K562 (cell line): Measurements from ENCODE around the gene MYMK. TPM values are rescaled to one million over a fixed set of nuclear protein-coding genes. Genes with fewer than 3 reads are reported as not detected.

Experiments used
- ATAC-seq: fragments of 200-7000 bp; cut with Tn5 transposase; 3 replicates; pipeline ENCODE4 v1.9.1; 2020; ENCODE audit warnings: moderate library complexity
- BruUV-seq: library from RNA; stranded (reverse); fragments of 400-500 nt; replicated peaks from 2 replicates; lab custom pipeline; 2021; lab: Mats Ljungman, UMichigan
- CTCF ChIA-PET: fragments of 300-600 bp; formaldehyde crosslinking; extraction: SDS; loops from one replicate; lab custom pipeline; 2021; ENCODE audit warnings: low intra/inter-chr PET ratio; lab: Yijun Ruan, JAX
- POLR2A ChIA-PET: fragments of 300-600, 350-650 bp; sonication (Branson Sonifier 250); formaldehyde crosslinking; extraction: SDS; loops from one replicate; lab custom pipeline; 2021; ENCODE audit warnings: antibody characterized with exemption, inconsistent platforms; lab: Yijun Ruan, JAX
- DNase-seq, 4 experiments: peaks; one replicate each; pipeline versions ENCODE4 v3.0.0 to v3.0.0-alpha.2; 2011 to 2018; ENCODE audit warnings: low spot score in 3 of 4, mixed read lengths in 3 of 4; ENCODE audit errors: extremely low read depth in 1 of 4
- FAIRE-seq: peaks from 2 replicates; lab custom pipeline; 2011; peaks lifted over from hg19 to GRCh38; lab: Jason Lieb, UNC
- H2AFZ ChIP-seq: 2 replicates; pipeline ENCODE4 v1.6.0; 2011; ENCODE audit warnings: low read depth, low read length, control low read depth, inconsistent platforms
- H3K27ac ChIP-seq: fragments of 200-600 bp; 3 replicates; pipeline ENCODE4 v1.8.0; 2011; ENCODE audit warnings: low read depth, mild to moderate bottlenecking, control low read depth, inconsistent platforms, low read length, moderate library complexity, mixed read lengths; ENCODE audit errors: extremely low read depth
- H3K27me3 ChIP-seq, 2 experiments: fragments of 300-600 bp in 1 of 2; 2 replicates in 1 of 2; 3 replicates in 1 of 2; pipeline versions ENCODE4 v1.6.0 to v1.8.0; 2011; ENCODE audit warnings: inconsistent platforms in 2 of 2, low read length in 2 of 2, mild to moderate bottlenecking in 1 of 2, mixed read lengths in 1 of 2, moderate library complexity in 1 of 2; ENCODE audit not compliant: control insufficient read depth in 2 of 2, insufficient read depth in 2 of 2
- H3K36me3 ChIP-seq: fragments of 300-600 bp; 3 replicates; pipeline ENCODE4 v1.8.0; 2011; ENCODE audit warnings: mild to moderate bottlenecking, low read length, inconsistent platforms; ENCODE audit not compliant: control insufficient read depth, insufficient read depth
- H3K4me1 ChIP-seq, 2 experiments: fragments of 200-600 bp in 1 of 2; replicated peaks in 1 of 2; 2 replicates in 1 of 2; 3 replicates in 1 of 2; pipeline versions ENCODE4 v1.5.1 to v1.8.0; 2011; ENCODE audit warnings: inconsistent platforms in 2 of 2, low read length in 2 of 2, mild to moderate bottlenecking in 1 of 2, mixed read lengths in 1 of 2, moderate library complexity in 1 of 2; ENCODE audit not compliant: control insufficient read depth in 2 of 2, insufficient read depth in 2 of 2
- H3K4me2 ChIP-seq: 2 replicates; pipeline ENCODE4 v1.6.1; 2011; ENCODE audit warnings: low read length, control low read depth, inconsistent platforms, mixed read lengths; ENCODE audit not compliant: insufficient read depth
- H3K4me3 ChIP-seq: fragments of 200-600 bp; sonication (generic), shearing (Covaris generic); 2 replicates; pipeline ENCODE4 v1.5.1; 2016; ENCODE audit warnings: control low read depth, inconsistent platforms
- H3K79me2 ChIP-seq: fragments of 200-600 bp; 3 replicates; pipeline ENCODE4 v1.8.0; 2011; ENCODE audit warnings: low read length, inconsistent platforms; ENCODE audit not compliant: control insufficient read depth, insufficient read depth
- H3K9ac ChIP-seq, 2 experiments: 2 replicates each; pipeline versions ENCODE4 v1.6.0 to v1.6.1; 2011; ENCODE audit warnings: low read depth in 2 of 2, low read length in 2 of 2, control low read depth in 1 of 2, inconsistent platforms in 1 of 2, mild to moderate bottlenecking in 1 of 2, mixed read lengths in 1 of 2; ENCODE audit not compliant: insufficient read depth in 1 of 2
- H3K9me1 ChIP-seq: one replicate; pipeline ENCODE4 v1.6.0; 2011; ENCODE audit warnings: inconsistent platforms, mild to moderate bottlenecking, low read length, moderate library complexity; ENCODE audit not compliant: control insufficient read depth, insufficient read depth
- H3K9me3 ChIP-seq: replicated peaks from 2 replicates; pipeline ENCODE4 v1.5.1; 2011; ENCODE audit warnings: low read depth, low read length, inconsistent platforms; ENCODE audit not compliant: control insufficient read depth, insufficient read depth
- H4K20me1 ChIP-seq: replicated peaks from 2 replicates; pipeline ENCODE4 v1.6.1; 2011; ENCODE audit warnings: low read length, inconsistent platforms, mixed read lengths; ENCODE audit not compliant: control insufficient read depth, insufficient read depth
- BRF1 ChIP-seq: IDR thresholded peaks from 3 replicates; pipeline ENCODE4 v1.6.1; 2011; ENCODE audit warnings: borderline replicate concordance, mild to moderate bottlenecking; ENCODE audit not compliant: insufficient read length; ENCODE audit errors: extremely low read depth
- CEBPB ChIP-seq: fragments of 450-650 bp; IDR thresholded peaks from 2 replicates; pipeline ENCODE4 v1.6.1; 2016; ENCODE audit warnings: missing genetic modification characterization, missing compliant biosample characterization
- NCOR1 ChIP-seq: fragments of 450-650 bp; IDR thresholded peaks from 2 replicates; pipeline ENCODE4 v1.6.1; 2016; ENCODE audit warnings: mild to moderate bottlenecking, moderate library complexity
- NR1H2 ChIP-seq: sonication (generic); formaldehyde crosslinking; IDR thresholded peaks from 2 replicates; pipeline ENCODE4 v1.4.0; 2020; ENCODE audit warnings: mild to moderate bottlenecking, missing genetic modification reagents
- WGBS: fragments of 100-300 bp; shearing (Covaris generic); methylation state at CpG from one replicate; pipeline ENCODE4 v1.1.6; 2016; ENCODE audit warnings: low coverage, mixed read lengths; ENCODE audit not compliant: insufficient coverage; ENCODE audit errors: missing lambda C conversion rate; 5-methylcytosine and 5-hydroxymethylcytosine counted together
- in situ Hi-C: fragments of 300-500 bp; cut with MboI; formaldehyde crosslinking; loops from 4 replicates; pipeline ENCODE4 v1.15.0; 2018; ENCODE audit warnings: inconsistent platforms, mixed read lengths
- intact Hi-C: fragments of 100-400 bp; cut with micrococcal nuclease; formaldehyde crosslinking; loops from 2 replicates; pipeline ENCODE4 v1.14.2; 2022
- polyA plus RNA-seq, 8 experiments: library from polyadenylated mRNA; depleted of rRNA in 4 of 8; stranded (reverse) in 5 of 8; unstranded in 3 of 8; fragments of >200 nt; fragmentation: Nextera tagmentation in 2 of 8; fragmentation: Illumina TruSeq in 1 of 8; extraction: Ambion mirVana in 2 of 8; extraction: Trizol in 1 of 8; gene quantifications; 2 replicates each; pipeline versions ENCODE4 v1.2.1 to v1.2.3, GENCODE V29; 2011 to 2014; ENCODE audit warnings: inconsistent platforms in 1 of 8, missing spikeins in 1 of 8
- total RNA-seq, 7 experiments: library from RNA; depleted of rRNA in 6 of 7; stranded (reverse); fragments of >200 nt in 6 of 7; fragmentation: Illumina TruSeq in 2 of 7; extraction: Trizol in 2 of 7; gene quantifications; 2 replicates each; pipeline versions ENCODE4 v1.2.1 to v1.2.3, GENCODE V29; 2011 to 2021; ENCODE audit warnings: low replicate concordance in 1 of 7
- TF ChIP-seq, protein P1 (sequence below): fragments of 200-400 bp; formaldehyde crosslinking; IDR thresholded peaks from 2 replicates; pipeline ENCODE4 v1.6.1; 2017; ENCODE audit warnings: mild to moderate bottlenecking, low read depth, low read length, moderate library complexity
- TF ChIP-seq, protein P2 (sequence below), 2 experiments: fragments of 450-650 bp in 1 of 2; sonication (generic) in 1 of 2; formaldehyde crosslinking in 1 of 2; IDR thresholded peaks; 2 replicates each; pipeline versions ENCODE4 v1.7.1 to v1.9.0; 2016 to 2022; ENCODE audit warnings: inconsistent platforms in 1 of 2, mild to moderate bottlenecking in 1 of 2, missing genetic modification reagents in 1 of 2
- TF ChIP-seq, protein P3 (sequence below): sonication (generic); formaldehyde crosslinking; IDR thresholded peaks from 2 replicates; pipeline ENCODE4 v1.8.1; 2023; ENCODE audit warnings: mild to moderate bottlenecking, missing genetic modification reagents

MYMK gene
- total and polyA plus RNA-seq, 9 of the 15 experiments (the other 6 are each of a cell fraction or from before 2014, with no cell fraction given): not detected

DNA sequence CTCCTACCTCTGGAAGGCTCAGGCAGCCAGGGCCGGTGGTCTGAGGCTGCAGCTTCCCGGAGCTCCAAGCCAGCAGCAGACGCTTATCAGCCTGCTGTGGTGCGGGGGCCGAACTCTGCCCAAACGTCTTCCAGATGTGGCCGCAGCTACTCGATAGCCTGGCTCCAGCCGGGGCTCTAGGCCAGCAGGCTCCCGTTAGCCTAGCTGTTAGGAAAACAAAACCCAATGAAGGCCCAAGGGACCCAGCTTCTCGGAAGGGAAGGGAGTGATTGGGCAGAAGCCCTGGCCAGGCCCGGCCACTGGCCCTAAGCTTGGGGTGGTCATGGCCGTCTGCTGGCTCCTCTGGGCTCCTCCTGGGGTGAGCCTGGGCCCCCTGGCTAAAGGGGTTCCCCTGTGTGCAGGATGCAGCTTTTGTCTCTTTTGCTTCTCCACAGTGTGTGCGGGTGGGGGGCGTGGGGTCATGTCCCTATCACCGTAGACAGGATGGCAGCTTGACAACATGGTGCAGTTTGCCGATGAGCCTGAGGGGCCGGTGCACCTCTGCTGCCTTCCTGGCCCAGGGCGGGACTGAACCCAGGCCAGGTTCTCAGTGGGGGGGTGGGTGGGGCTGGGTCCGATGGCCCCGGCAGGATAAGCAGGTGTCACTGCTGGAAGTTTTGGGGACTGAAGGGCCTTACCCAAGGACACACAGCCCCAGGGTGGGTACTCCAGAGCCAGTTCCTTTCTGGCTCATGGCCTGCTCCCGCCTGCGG, 18.7 kb downstream of the MYMK start:
- H3K4me3 ChIP-seq: no peak overlapping the region
- peak overlapping the region in 1 of 2 experiments; percentile 74; a peak in 3 of 4 replicates for H3K9ac ChIP-seq
- H3K27ac ChIP-seq: peak overlapping the region; percentile 11; the same call in 1 of the 3 replicates
- H4K20me1 ChIP-seq: peaks cover 4% of the 10 kb centered on the region; the same call in 1 of the 2 replicates
- WGBS: 13% methylated on average over 21 of the region's 23 CpGs
- H3K36me3 ChIP-seq: no peaks in the 10 kb centered on the region
- H3K79me2 ChIP-seq: no peaks in the 10 kb centered on the region
- no peaks in the 10 kb centered on the region for H3K9me1 ChIP-seq
- peak; percentile 94 for FAIRE-seq
- ChIA-PET POLR2A (interaction anchor here (0.7 to 1.5 kb wide), 4 partner anchors 9 to 189 kb away, joined by 3 to 9 read pairs (median 4); partner anchors contain the start of gene MYMK), CTCF (no interaction called here)
- BruUV-seq: no TSS peak
- H3K27me3 ChIP-seq: peaks cover 3 to 21% of the 10 kb centered on the region in 2 experiments; a peak in 3 of 5 replicates
- H3K4me2 ChIP-seq: peak overlapping the region; percentile 18; the same call in 1 of the 2 replicates
- H3K9me3 ChIP-seq: no peaks in the 10 kb centered on the region
- peak; percentile 79 to 83 (median 82) for DNase-seq
- H3K4me1 ChIP-seq: peaks cover 21 to 30% of the 10 kb centered on the region in 2 experiments
- intact Hi-C loops (no loop called here), in situ Hi-C loops (no loop called here)
- H2AFZ ChIP-seq: peak overlapping the region; percentile 73; the same call in 1 of the 2 replicates
- peak; percentile 90 for ATAC-seq
- TF ChIP-seq BRF1 (no peak), NR1H2 (no peak), NCOR1 (peak; percentile 77), CEBPB (tag) (no peak)
- TF ChIP-seq, protein P1, sequence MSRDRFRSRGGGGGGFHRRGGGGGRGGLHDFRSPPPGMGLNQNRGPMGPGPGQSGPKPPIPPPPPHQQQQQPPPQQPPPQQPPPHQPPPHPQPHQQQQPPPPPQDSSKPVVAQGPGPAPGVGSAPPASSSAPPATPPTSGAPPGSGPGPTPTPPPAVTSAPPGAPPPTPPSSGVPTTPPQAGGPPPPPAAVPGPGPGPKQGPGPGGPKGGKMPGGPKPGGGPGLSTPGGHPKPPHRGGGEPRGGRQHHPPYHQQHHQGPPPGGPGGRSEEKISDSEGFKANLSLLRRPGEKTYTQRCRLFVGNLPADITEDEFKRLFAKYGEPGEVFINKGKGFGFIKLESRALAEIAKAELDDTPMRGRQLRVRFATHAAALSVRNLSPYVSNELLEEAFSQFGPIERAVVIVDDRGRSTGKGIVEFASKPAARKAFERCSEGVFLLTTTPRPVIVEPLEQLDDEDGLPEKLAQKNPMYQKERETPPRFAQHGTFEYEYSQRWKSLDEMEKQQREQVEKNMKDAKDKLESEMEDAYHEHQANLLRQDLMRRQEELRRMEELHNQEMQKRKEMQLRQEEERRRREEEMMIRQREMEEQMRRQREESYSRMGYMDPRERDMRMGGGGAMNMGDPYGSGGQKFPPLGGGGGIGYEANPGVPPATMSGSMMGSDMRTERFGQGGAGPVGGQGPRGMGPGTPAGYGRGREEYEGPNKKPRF: no peak
- TF ChIP-seq, protein P2, sequence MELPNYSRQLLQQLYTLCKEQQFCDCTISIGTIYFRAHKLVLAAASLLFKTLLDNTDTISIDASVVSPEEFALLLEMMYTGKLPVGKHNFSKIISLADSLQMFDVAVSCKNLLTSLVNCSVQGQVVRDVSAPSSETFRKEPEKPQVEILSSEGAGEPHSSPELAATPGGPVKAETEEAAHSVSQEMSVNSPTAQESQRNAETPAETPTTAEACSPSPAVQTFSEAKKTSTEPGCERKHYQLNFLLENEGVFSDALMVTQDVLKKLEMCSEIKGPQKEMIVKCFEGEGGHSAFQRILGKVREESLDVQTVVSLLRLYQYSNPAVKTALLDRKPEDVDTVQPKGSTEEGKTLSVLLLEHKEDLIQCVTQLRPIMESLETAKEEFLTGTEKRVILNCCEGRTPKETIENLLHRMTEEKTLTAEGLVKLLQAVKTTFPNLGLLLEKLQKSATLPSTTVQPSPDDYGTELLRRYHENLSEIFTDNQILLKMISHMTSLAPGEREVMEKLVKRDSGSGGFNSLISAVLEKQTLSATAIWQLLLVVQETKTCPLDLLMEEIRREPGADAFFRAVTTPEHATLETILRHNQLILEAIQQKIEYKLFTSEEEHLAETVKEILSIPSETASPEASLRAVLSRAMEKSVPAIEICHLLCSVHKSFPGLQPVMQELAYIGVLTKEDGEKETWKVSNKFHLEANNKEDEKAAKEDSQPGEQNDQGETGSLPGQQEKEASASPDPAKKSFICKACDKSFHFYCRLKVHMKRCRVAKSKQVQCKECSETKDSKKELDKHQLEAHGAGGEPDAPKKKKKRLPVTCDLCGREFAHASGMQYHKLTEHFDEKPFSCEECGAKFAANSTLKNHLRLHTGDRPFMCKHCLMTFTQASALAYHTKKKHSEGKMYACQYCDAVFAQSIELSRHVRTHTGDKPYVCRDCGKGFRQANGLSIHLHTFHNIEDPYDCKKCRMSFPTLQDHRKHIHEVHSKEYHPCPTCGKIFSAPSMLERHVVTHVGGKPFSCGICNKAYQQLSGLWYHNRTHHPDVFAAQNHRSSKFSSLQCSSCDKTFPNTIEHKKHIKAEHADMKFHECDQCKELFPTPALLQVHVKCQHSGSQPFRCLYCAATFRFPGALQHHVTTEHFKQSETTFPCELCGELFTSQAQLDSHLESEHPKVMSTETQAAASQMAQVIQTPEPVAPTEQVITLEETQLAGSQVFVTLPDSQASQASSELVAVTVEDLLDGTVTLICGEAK (IDR thresholded peaks at IDR 0.05): no peak
- TF ChIP-seq, protein P2 (CRISPR knock-in tag; IDR thresholded peaks at IDR 0.05): no peak
- TF ChIP-seq, protein P3, sequence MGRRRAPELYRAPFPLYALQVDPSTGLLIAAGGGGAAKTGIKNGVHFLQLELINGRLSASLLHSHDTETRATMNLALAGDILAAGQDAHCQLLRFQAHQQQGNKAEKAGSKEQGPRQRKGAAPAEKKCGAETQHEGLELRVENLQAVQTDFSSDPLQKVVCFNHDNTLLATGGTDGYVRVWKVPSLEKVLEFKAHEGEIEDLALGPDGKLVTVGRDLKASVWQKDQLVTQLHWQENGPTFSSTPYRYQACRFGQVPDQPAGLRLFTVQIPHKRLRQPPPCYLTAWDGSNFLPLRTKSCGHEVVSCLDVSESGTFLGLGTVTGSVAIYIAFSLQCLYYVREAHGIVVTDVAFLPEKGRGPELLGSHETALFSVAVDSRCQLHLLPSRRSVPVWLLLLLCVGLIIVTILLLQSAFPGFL (CRISPR knock-in tag): no peak
